ENCODE measurements around the gene IFIT1.
"Not testable (repeated sequence)": the region's sequence is repeated elsewhere in the genome, so short reads cannot be mapped to it uniquely, and the experiment has no call there.

The IFIT1 gene

DNA sequence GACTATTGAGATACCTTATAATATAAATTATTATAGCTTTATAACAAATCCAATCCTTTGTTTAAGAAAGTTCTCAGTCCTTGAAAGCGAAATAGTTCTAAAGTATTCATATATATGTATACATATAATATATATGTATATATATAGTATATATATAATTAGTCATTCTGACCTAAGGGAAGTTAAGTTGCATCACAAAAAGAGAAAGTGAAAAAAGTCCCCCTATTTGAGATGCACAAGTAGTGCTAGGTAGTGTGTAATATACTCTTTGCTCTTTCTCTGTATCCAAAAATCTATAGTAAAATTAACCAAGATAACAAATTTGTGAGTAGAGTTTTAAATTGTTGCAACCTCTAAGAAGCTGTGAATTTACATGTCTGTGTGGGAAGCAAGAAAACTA is 27.9 kb upstream of the IFIT1 start:
- DNase-seq (ENCODE audit: insufficient read length, low spot score), result no peak
- FAIRE-seq, result no peak

DNA sequence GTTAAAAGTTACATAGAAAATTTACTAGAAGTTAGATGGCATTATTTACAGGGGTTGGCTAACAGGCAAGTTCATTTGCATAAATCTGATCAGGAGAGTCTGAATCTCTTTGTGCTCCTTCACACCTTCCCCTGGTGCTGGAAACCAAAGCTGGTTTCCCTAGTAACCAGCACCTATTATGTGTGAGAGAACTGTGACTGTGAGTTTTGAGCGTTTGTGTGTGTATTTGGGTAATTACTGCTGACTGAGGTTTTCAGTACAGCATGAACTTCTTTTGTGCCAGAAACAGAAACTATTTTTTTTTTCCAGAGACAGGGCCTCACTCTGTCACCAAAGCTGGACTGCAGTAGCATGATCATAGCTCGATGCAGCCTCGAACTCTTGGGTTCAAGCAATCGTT is 24.9 kb upstream of the IFIT1 start:
- FAIRE-seq (no peak), DNase-seq (ENCODE audit: insufficient read length, low spot score) (no peak)

DNA sequence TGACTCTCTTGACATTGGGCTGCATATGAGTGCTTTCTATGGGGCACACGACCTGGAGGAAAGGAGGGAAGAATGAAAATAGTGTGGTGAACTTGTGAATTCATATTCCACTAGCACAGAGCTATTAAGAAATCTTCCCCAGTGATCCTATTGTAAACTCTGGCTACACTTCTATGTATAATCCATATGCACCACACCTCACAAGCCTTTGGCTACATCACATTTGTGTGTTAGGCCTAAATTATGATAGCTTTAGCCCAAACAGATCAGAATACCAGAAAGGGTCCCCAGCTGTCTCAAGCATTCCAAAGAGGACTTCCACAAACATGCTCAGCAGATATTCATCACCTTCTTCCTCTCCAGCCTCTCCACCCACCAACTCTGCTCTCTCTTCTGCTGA is 24.3 kb upstream of the IFIT1 start:
- DNase-seq (ENCODE audit: insufficient read length, low spot score) (no peak), FAIRE-seq (no peak)

DNA sequence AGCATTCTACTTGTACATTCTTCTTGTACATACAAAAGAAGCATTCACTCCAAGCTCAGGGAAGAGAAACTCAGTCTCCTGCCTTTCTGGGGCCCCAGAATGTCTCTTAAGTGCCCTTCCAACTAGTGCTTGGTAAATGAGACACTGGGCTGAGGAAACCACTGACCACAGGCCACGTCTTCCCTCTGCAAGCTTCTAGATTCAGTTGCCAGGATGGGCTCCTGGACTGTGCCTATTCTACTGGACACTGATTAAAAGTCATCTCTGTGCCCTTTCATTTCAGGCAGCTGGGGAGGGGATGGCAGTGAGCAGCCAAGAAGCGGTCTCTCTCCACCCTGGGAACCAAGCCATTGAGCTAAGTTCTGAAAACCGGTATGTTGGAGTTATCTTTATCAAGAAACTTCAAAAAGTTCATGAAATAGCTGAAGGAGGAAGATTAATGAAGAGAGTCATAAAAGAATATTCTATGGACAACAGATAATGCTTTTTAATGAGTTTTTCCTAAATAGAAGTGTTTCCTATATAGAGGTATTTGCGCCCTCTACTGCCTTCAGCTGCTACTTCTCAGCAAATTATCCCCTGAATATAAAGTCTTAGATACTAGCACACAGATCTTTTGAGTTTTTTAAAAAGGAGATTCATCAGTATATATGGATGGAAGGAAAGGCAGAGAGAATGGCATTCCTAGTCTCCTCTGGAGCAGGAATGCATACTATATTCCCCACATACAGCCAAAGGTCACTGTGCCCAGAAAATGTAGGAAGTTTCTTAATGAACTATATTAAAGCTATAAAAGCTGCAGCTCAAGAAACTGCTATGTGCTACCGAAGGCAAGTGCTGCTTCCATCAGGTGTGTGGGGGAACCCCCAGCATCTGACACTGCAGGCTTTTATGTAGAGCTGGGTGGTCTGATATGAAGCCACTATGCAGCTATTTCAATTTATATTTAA is 23.0 kb upstream of the IFIT1 start:
- peak; percentile 54 for DNase-seq (ENCODE audit: insufficient read length, low spot score)
- no peak for FAIRE-seq

DNA sequence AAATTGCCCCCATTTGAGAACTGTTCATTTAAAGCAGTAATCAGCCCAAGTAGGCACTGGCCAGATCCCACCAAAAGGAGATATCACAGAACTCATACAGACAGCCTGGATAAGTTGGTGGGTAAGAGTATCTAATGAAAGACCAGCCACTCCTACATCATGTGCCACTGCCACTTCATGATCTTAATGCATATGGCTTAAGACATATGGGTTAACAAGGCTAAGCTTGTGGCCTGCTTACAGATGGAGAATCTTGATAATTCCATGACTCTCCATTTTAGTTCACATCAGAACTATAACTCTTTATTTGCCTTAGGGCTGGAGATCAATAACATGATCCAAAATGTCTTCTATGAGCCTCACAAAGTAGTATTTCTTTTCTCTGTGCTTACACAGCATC is 21.3 kb upstream of the IFIT1 start:
- FAIRE-seq, result no peak
- no peak for DNase-seq (ENCODE audit: insufficient read length, low spot score)

DNA sequence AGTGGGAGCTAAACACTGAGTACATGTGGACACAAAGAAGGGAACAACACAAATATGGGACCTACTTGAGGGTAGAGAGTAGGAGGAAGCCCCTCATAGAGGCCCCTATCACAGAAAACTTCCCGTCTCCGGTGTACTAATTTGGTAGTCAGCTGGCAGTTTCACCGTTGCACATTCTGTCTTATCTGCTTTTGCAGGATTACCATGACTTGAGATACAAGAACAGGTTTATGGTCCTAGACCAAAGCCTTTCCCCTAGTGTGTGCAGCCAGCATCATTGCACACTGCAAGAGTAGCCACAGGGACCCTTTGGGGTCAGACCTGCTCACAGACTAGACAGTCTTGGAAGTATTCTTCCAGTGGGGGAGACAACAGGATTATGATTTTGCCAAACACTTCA is 20.4 kb upstream of the IFIT1 start:
- FAIRE-seq, result no peak

DNA sequence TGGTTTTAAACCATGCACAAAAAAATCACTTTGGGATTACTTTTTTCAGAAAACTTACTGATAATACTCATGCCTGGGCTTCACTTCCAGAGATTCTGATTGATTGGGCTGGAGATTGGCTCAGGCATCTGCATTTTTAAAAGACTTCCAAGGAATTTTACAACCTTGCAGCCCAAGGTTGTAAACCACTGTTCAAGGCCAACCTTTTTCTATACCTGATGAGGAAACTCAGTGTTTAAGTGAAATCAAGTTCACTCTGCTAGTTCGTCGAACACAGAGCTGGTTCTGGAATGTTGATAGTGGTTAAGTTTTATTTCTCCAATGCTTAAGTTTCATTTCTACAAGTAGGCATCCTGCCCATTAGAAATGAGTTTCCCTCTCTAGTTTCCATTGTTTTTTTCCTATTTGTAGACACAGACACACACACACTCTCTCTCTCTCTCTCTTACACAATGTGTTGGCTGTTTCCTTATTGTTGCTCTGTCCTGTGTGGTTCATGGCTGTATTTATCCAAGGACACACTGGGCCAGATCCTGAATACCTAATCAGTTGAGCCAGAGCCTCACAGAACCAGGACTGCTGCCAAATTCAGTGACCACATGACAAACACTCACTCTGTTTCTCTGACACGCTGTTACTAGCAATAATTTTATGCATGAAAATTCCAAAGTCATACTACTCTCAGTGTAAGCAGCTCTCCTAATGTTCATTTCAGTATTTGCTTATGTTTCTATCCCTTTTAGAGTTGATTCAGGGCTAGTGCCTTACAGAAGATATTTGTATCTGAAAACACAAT is 18.3 kb upstream of the IFIT1 start:
- DNase-seq (ENCODE audit: insufficient read length, low spot score) (peak; percentile 7), FAIRE-seq (no peak)

More for the DNA sequence above, 20.4 kb upstream of the IFIT1 start:
- no peak for DNase-seq (ENCODE audit: insufficient read length, low spot score)

DNA sequence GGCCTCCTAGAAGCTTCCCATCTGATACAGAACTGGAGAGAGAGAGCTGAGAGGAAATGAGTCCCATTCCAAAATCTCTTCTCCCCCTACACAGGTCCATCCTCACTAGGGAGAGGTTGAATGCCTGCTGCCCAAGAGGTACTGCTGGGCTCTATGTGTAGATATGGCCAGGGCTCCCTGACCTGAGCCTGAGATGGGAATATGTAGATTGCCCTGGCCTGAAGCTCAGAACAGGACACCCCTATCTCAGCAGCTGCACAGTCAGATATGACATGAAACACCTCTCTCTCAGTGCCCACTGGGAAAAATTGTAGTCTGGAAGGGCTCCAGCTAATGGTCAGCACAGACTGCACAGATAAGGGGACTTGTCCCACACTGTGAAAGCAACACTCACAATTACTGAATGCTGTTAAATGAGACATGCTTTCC is 17.7 kb upstream of the IFIT1 start:
- FAIRE-seq, result no peak
- no peak for DNase-seq (ENCODE audit: insufficient read length, low spot score)

DNA sequence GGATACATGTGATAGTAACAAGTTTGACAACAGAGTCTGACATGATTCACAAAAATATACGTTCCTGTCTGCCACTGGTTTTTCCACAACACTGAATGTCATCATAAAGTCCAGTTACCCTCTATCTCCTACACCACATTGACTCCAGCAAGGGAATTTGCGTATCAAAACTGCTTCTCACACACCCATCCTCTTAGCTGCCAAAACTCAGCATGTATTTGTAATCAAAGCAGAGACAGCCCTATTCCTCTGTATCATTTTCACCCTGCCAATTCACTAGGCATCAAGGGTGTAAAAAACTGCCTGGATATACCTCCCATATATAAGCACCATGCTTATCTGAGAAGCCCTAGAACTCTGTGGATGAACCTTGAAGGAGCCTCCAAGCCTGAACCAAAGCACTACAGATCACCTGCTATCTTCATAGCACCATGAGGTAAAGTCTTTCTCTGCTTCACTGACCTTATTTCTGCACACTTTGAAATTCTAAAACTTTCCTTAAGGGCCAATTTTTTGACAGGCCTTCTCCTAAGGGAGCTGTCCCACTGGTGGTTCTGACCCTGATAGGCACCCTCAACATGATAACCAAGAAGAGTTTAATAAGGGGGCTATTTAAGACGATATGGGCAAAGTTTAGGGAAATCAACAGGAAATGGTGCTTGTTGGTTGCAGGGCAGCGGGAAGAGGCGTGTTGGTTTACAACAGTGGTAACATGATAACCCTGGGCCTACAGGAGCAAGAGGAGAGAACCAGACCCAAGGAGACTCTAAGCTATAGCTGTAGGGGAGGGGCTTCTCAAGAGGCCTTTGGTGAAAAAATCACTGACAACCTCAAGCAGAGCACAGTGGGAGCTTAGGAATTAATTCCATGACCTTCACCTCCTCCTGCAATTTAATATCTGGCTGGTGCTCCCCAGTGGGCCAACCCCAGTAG is 14.5 kb upstream of the IFIT1 start, which contains the start of gene IFIT1B:
TSS of gene IFIT1B (plus strand) at position 352 of the 933 bp plus-strand sequence. CDS start at position 432, 80 bp downstream.
- FAIRE-seq (no peak), DNase-seq (ENCODE audit: insufficient read length, low spot score) (no peak)

DNA sequence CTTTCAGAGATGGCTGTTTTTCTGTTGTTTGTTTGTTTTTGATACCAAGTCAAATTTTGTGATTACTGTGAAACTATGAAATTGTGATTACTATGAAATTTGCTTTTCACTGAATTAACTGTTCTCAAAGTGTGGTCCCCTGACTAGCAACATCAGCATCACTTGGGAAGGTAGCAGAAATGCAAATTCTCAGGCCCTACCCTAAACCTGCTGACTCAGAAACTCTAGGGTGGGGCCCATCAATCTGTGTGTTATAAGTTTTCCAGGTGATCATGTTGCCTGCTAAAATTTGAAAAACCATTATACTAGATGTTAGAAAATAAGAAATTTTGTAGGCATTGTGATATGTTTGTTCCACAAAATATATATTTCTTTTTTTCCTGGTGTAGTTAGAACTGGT is 13.3 kb upstream of the IFIT1 start:
- FAIRE-seq, result no peak
- DNase-seq (ENCODE audit: insufficient read length, low spot score), result no peak

DNA sequence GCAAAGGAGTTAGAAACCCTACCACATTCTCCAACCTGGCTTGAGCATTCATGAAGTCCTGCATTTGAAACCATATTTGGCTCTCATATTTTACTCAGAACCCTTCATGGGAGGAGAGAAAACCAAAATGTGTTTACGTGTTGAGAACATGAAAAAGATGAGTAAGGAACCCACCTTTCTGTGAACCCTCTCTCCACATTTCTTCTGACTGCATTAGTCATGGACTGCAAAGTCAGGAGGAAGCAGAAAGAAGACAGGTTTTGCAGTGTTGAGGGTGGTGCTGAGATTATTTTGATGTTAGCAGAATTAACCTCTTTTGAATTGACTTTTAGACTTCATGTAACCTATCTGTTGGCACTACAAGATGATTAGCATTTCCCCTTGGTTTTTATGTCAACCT is 9.7 kb upstream of the IFIT1 start:
- DNase-seq (ENCODE audit: insufficient read length, low spot score) (no peak), FAIRE-seq (no peak)

DNA sequence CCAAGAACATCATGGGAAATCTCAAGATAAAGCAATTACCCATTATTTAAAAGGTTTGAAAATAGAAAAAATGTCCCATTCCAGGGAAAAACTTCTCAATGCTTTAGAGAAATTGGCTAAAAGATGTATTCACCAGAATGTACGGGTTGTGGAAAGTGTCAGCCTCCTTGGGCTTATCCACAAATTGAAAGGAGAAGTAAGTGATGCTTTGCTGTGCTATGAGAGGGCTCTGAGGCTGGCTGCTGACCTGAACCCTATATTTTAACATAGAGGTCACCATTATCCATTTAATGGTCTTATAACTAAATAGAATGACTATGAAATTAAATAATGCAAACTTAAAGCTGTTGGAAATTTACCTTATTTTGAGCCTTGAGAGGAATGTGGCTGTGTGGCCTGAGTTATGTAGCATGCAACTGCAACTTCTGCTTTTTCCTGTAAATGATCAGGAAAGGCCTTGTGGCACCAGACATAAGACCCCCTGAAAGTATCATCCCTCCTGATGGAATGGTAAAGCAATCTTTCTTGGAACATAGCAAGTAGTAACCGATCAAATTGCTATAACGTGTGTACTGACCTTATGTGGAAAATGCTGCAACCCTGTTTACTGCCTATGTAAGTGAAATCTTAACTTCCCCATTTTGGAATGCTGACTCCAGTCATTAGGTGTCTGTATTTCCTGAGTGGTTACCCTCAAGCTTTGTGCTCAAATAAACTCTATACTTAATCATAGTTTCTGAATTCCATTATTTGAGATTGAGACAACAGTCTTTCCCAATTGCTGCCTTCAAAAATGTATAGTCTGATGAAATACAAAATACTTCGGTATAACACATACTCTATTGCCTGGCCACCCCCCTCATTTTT is 7.7 kb upstream of the IFIT1 start:
- DNase-seq (ENCODE audit: insufficient read length, low spot score), result no peak
- no peak for FAIRE-seq

DNA sequence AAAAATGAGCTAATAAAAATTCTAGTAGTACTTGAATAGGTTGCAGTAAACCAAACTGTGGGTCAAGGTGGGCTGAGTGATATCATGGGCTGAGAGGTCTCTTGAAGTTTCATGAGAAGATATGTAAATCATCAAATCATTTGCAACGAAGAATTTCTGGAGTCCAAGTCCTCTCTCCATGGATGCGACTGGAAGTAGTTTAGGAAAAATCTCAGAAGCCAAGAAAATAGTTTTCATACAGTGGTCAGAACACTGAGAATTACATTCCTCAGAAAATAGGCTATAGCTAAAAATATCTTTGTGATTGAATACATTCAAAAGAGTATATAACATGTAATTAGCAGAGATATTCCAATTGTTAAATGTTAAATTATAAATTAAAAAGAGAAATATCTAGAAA is 3.6 kb upstream of the IFIT1 start:
- FAIRE-seq (no peak), DNase-seq (ENCODE audit: insufficient read length, low spot score) (no peak)

DNA sequence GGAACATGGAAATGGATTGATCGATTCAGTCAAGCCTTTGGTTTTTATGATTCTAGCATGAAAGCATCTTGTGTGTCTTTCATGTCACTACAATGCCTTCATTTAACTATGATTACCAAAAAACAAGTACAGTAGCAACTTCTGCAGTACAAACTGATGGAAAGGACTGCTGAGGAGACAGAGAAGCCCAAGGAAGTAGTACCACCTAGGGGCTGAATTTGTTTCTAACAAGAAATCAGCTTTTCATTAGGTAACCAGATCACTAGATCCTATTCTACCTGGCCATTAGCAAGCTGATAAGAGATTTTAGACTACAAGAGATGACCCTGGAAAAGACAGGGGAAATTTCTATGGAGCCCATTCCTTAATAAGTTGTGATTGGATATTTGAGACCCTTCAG is 3.2 kb upstream of the IFIT1 start:
- FAIRE-seq, result no peak
- DNase-seq (ENCODE audit: insufficient read length, low spot score), result peak; percentile 34

DNA sequence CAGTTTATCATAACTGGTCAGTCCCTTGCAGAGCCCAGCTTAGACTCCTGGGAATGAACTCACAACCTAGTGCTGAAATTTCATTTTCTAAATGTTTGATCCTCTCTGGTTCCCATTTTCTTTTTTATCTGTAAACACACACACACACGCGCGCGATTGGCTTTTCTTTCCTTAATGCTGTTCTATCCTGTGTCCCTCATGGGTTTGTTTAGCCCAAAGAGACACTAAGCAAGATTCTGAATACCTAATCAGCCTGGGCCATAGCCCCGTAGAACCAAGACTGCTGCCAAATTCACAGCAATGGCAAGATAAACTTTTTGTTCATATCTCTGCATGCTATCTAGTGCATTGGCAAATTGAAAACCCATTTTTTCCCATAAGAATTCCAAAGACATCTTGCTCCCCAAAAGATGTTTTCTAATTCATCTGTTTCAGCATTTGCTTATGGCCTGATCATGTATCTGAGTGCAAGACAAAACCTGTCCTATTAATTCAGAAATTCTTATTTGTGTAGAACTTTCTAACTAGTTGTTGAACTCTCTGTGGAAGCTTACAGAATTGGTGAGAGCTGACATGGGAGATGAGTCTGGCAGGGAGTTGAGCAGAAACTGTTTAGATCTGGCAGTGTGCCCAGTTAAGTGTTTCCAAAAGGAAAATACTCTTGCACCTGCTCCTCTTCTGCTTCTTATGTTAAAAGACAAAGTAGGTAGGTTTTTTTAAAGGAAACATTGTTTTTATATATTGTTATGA is 1.8 kb upstream of the IFIT1 start:
- FAIRE-seq (no peak), DNase-seq (ENCODE audit: insufficient read length, low spot score) (no peak)

DNA sequence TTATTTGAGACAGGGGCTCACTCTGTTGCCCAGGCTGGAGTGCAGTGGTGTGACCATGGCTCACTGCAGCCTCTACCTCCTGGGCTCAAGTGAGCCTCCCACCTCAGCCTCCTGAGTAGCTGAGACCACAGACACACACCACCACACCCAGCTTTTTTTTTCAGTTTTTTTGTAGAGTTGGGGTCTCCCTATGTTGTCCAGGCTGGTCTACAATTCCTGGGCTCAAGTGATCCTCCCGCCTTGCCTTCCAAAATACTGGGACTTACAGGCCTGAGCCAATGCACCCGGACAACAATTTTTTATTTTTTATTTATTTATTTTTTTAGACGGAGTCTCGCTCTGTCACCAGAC is 1.2 kb upstream of the IFIT1 start:
- not testable (repeated sequence) for DNase-seq (ENCODE audit: insufficient read length, low spot score)

DNA sequence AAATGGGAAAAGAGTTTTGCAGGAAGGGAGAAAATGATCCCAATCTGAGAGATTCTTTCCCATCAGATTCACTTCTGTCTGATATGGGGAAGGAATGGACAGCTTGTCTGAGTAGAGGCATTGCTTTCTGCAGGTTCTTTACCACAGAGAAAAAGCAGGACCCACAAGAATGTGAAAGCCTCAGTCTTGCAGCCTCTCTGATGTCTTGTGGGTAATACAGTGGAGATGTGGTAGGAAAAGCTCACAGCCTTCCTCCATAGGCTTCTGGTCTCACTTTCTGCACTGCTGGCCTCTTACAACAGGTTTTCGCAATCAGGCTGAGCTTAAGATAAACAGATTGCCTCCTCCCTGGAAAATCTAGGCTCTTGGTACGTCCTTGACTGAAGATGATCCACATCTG is 551 bp downstream of the IFIT1 start:
- FAIRE-seq (no peak), DNase-seq (ENCODE audit: insufficient read length, low spot score) (peak; percentile 11)

More for the DNA sequence above, 1.2 kb upstream of the IFIT1 start:
- not testable (repeated sequence) for FAIRE-seq

DNA sequence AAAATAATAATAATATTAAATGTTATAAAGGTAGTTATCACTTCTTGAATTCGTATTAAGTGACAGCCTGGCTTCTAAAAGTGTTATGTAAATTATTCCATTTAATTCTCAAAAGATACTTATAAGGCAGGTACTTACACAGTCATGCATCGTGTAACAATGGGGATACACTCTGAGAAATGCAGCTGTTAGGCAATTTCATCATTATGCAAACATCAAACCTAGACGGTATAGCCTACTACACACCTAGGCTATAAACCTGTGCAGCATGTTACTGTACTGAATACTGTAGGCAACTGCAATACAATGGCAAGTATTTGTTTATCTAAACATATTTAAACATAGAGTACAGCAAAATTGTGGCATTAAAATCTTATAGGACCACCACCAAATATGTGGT is 1.5 kb downstream of the IFIT1 start:
- no peak for FAIRE-seq
- no peak for DNase-seq (ENCODE audit: insufficient read length, low spot score)

DNA sequence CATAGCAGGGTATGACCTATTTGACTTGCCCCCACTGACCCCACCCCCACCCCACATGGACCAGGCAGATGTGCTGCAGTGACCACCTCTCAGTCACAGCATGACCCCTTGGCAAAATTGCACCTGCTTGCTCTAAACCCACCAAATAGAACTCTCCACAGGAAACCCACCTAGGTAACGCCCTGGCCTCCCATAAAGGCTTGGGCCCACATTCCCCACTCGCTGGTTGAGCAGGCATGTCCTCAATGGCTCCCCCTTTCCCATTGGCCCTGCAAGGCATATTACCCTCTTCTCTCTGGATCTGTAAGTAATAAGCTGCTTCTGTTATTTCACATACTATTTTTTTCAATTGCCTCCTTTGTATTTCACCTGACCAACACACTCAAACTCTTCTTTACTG is 2.7 kb downstream of the IFIT1 start:
- DNase-seq (ENCODE audit: insufficient read length, low spot score), result no peak
- no peak for FAIRE-seq

Data from HTR-8/SVneo (cell line).